MCF 10A (cell line): Measurements from ENCODE around the gene DCP1B. TPM values are rescaled to one million over a fixed set of nuclear protein-coding genes. Genes with fewer than 3 reads are reported as not detected.

Experiments used
- BruUV-seq: library from RNA; stranded (reverse); fragments of 400-500 nt; replicated peaks from 2 replicates; lab custom pipeline; 2021; lab: Mats Ljungman, UMichigan
- CTCF ChIA-PET: fragments of 300-600 bp; sonication (Branson Sonifier 250); formaldehyde crosslinking; extraction: SDS; loops from one replicate; lab custom pipeline; 2021; ENCODE audit warnings: antibody characterized with exemption, inconsistent platforms; lab: Yijun Ruan, JAX
- POLR2A ChIA-PET: fragments of 300-600, 350-650 bp; sonication (Branson Sonifier 250); formaldehyde crosslinking; extraction: SDS; loops from one replicate; lab custom pipeline; 2020; ENCODE audit warnings: antibody characterized with exemption, inconsistent platforms; lab: Yijun Ruan, JAX
- DNase-seq: peaks from one replicate; pipeline ENCODE4 v3.0.0-alpha.2; 2018; ENCODE audit not compliant: unreplicated experiment
- H3K27ac Mint-ChIP-seq: one replicate; pipeline ENCODE4 v1.8.0; 2022; ENCODE audit warnings: mild to moderate bottlenecking, low read depth, mixed read lengths; ENCODE audit not compliant: unreplicated experiment
- H3K27me3 Mint-ChIP-seq: one replicate; pipeline ENCODE4 v1.8.0; 2022; ENCODE audit warnings: mixed read lengths; ENCODE audit not compliant: insufficient read depth, unreplicated experiment
- H3K36me3 Mint-ChIP-seq: one replicate; pipeline ENCODE4 v1.8.0; 2022; ENCODE audit warnings: mild to moderate bottlenecking, moderate library complexity, mixed read lengths; ENCODE audit not compliant: insufficient read depth, unreplicated experiment
- H3K4me1 Mint-ChIP-seq: one replicate; pipeline ENCODE4 v1.8.0; 2022; ENCODE audit warnings: mixed read lengths; ENCODE audit not compliant: insufficient read depth, unreplicated experiment
- H3K4me3 Mint-ChIP-seq: one replicate; pipeline ENCODE4 v1.8.0; 2022; ENCODE audit warnings: mild to moderate bottlenecking, moderate library complexity, mixed read lengths; ENCODE audit not compliant: unreplicated experiment
- H3K9me3 Mint-ChIP-seq: one replicate; pipeline ENCODE4 v1.8.0; 2022; ENCODE audit warnings: mixed read lengths; ENCODE audit not compliant: unreplicated experiment
- intact Hi-C: fragments of 100-400 bp; cut with micrococcal nuclease; formaldehyde crosslinking; loops from 2 replicates; pipeline ENCODE4 v1.14.1; 2022
- total RNA-seq: library from RNA; stranded (reverse); gene quantifications from 2 replicates; pipeline ENCODE4 v1.2.3, GENCODE V29; 2022
- TF ChIP-seq, protein P1 (sequence below): fragments of 200-600 bp; IDR thresholded peaks from one replicate; pipeline ENCODE4 v1.8.0; 2022; ENCODE audit warnings: antibody characterized with exemption, mild to moderate bottlenecking; ENCODE audit not compliant: unreplicated experiment

The DCP1B gene
- total RNA-seq, 1 experiment from 2014 or later: 5.5 TPM

DNA sequence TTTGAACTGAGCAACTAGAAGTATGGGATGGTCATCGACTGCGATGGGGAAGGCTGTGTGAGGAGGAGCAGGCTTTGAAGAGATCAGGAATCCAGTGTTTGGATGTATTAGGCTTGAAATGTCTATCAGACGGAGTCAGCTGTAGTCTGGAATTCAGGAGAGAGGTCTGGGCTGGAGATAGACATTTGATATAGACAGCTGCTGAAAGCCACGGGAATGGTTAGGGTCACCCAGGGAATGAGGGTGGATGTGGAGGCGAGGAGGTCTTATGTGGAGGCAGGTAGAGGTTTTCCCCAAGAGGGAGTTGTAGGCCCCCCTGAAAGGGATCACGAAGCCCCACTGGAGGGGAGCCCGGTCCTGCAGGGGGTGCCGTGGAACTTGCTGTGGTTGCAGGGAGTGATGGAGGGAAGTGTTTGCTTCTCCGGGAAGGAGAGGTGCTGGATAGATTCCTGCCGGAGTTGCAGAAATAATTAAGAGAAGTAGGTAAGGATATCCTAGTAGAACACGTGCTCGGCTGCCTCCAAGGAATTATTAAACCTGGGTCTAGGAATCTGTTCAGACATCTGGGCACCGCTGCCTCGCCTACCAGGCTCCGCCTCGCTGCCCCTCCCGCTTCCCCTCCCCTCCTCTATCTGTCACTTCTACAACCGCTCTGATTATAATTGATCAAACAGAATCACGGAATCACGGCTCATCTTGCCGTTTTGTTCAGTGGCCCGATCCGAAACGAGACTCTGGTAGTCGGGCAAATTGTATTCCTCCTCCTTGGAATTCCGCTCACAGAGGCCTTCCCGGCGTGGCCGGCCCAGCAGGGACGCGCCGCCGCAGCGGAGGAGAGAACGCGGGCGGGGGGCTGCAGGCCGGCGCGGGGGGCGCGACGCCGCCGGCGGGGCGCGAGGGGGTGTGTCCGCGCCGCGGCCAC is 47.7 kb upstream of the DCP1B start:
- H3K36me3 Mint-ChIP-seq: no peaks in the 10 kb centered on the region
- CTCF ChIA-PET: no interaction called here
- POLR2A ChIA-PET: no interaction called here
- no TSS peak for BruUV-seq
- H3K9me3 Mint-ChIP-seq: no peaks in the 10 kb centered on the region
- TF ChIP-seq, protein P1, sequence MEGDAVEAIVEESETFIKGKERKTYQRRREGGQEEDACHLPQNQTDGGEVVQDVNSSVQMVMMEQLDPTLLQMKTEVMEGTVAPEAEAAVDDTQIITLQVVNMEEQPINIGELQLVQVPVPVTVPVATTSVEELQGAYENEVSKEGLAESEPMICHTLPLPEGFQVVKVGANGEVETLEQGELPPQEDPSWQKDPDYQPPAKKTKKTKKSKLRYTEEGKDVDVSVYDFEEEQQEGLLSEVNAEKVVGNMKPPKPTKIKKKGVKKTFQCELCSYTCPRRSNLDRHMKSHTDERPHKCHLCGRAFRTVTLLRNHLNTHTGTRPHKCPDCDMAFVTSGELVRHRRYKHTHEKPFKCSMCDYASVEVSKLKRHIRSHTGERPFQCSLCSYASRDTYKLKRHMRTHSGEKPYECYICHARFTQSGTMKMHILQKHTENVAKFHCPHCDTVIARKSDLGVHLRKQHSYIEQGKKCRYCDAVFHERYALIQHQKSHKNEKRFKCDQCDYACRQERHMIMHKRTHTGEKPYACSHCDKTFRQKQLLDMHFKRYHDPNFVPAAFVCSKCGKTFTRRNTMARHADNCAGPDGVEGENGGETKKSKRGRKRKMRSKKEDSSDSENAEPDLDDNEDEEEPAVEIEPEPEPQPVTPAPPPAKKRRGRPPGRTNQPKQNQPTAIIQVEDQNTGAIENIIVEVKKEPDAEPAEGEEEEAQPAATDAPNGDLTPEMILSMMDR: no peak
- no peak overlapping the region for H3K27ac Mint-ChIP-seq
- H3K4me3 Mint-ChIP-seq: peak overlapping the region; percentile 24
- peaks cover 55% of the 10 kb centered on the region for H3K27me3 Mint-ChIP-seq
- no peak for DNase-seq
- intact Hi-C loops: no loop called here
- no peaks in the 10 kb centered on the region for H3K4me1 Mint-ChIP-seq

- TF ChIP-seq, protein P1: no peak
- POLR2A ChIA-PET: interaction anchor here (0.6 to 1.2 kb wide), 4 partner anchors 12 to 254 kb away, joined by 3 to 4 read pairs (median 3); no protein-coding TSS in a partner anchor
- no TSS peak for BruUV-seq
- Mint-ChIP-seq H3K36me3 (no peaks in the 10 kb centered on the region), H3K9me3 (no peaks in the 10 kb centered on the region), H3K27me3 (peaks cover 51% of the 10 kb centered on the region), H3K27ac (no peak overlapping the region), H3K4me1 (no peaks in the 10 kb centered on the region), H3K4me3 (no peak overlapping the region)
- DNase-seq: peak; percentile 6
- intact Hi-C loops: no loop called here
- CTCF ChIA-PET: interaction anchor here (0.6 to 1.3 kb wide), 2 partner anchors 14 to 25 kb away, joined by 3 to 7 read pairs; no protein-coding TSS in a partner anchor
Observed at GRCh38 chr12:2049604-2050540, 45.6 kb upstream of the DCP1B start.

DNA sequence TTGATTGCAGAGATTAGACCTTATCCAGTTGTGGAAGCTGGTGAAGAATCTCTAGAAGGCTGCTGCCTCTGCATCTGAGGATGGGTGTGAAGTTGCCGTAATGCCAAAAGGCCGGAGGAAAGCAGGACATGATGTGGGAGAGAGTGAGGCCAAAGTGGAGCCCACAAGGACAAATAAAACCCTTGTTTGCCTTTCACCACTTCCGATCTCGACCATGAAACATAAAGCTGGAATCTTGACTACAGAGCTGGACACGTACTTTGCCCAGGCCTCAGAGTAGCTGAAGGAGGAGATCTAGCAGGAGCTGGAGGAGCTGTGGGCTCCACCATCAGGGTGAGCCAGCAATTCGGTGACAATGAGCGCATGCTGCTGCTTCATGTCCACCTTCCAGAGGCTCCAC is 43.5 kb upstream of the DCP1B start:
- ChIA-PET POLR2A (no interaction called here), CTCF (interaction anchor here (0.6 to 1.1 kb wide), 2 partner anchors 9 to 551 kb away, joined by 3 read pairs; no protein-coding TSS in a partner anchor)
- no peaks in the 10 kb centered on the region for H3K9me3 Mint-ChIP-seq
- BruUV-seq: no TSS peak
- no peak for DNase-seq
- no peak overlapping the region for H3K4me3 Mint-ChIP-seq
- peaks cover 54% of the 10 kb centered on the region for H3K27me3 Mint-ChIP-seq
- no peaks in the 10 kb centered on the region for H3K4me1 Mint-ChIP-seq
- intact Hi-C loops: no loop called here
- TF ChIP-seq, protein P1: no peak
- H3K27ac Mint-ChIP-seq: no peak overlapping the region
- H3K36me3 Mint-ChIP-seq: no peaks in the 10 kb centered on the region

GRCh38 chr12:2046957-2047356 is 42.7 kb upstream of the DCP1B start:
- ChIA-PET CTCF (interaction anchor here (0.6 to 2.6 kb wide), 3 partner anchors 13 to 368 kb away, joined by 3 to 12 read pairs (median 3); no protein-coding TSS in a partner anchor), POLR2A (no interaction called here)
- no peak overlapping the region for H3K27ac Mint-ChIP-seq
- no peaks in the 10 kb centered on the region for H3K9me3 Mint-ChIP-seq
- peaks cover 58% of the 10 kb centered on the region for H3K27me3 Mint-ChIP-seq
- intact Hi-C loops: no loop called here
- BruUV-seq: no TSS peak
- TF ChIP-seq, protein P1: no peak
- no peaks in the 10 kb centered on the region for H3K36me3 Mint-ChIP-seq
- no peaks in the 10 kb centered on the region for H3K4me1 Mint-ChIP-seq
- no peak for DNase-seq
- H3K4me3 Mint-ChIP-seq: no peak overlapping the region
